A673 (cell line): ENCODE data around the gene GPAM. TPM values are rescaled to one million over a fixed set of nuclear protein-coding genes. Genes with fewer than 3 reads are reported as not detected.
"Not testable (repeated sequence)": the region's sequence is repeated elsewhere in the genome, so short reads cannot be mapped to it uniquely, and the experiment has no call there.

ENCODE experiments used
- BruUV-seq: library from RNA; stranded (reverse); fragments of 400-500 nt; replicated peaks from 2 replicates; lab custom pipeline; 2021; lab: Mats Ljungman, UMichigan
- CTCF ChIA-PET: fragments of 300-600 bp; sonication (Branson Sonifier 250); formaldehyde crosslinking; loops from one replicate; lab custom pipeline; 2022; ENCODE audit warnings: antibody characterized with exemption; lab: Charles Lee
- POLR2A ChIA-PET: fragments of 300-600 bp; sonication (Branson Sonifier 250); formaldehyde crosslinking; loops from one replicate; lab custom pipeline; 2022; ENCODE audit warnings: antibody characterized with exemption; ENCODE audit not compliant: low non-redundant PET; lab: Charles Lee
- DNase-seq: peaks from one replicate; pipeline ENCODE4 v3.0.0-alpha.2; 2015; ENCODE audit warnings: low spot score
- H3K27ac ChIP-seq: fragments of 200-600 bp; sonication (generic); 2 replicates; pipeline ENCODE4 v1.5.1; 2016; ENCODE audit warnings: mixed run types, low read depth, mild to moderate bottlenecking, mixed read lengths, antibody characterized with exemption, low read length; ENCODE audit not compliant: poor library complexity, severe bottlenecking
- H3K27me3 ChIP-seq: fragments of 200-600 bp; sonication (generic); replicated peaks from 2 replicates; pipeline ENCODE4 v1.6.1; 2017; ENCODE audit warnings: mixed run types, low read depth, mild to moderate bottlenecking, mixed read lengths, antibody characterized with exemption, low read length; ENCODE audit not compliant: insufficient read depth, poor library complexity
- H3K36me3 ChIP-seq: fragments of 200-600 bp; sonication (generic); 2 replicates; pipeline ENCODE4 v1.6.1; 2016; ENCODE audit warnings: mixed run types, mild to moderate bottlenecking, mixed read lengths, antibody characterized with exemption, low read length; ENCODE audit not compliant: insufficient read depth, poor library complexity, severe bottlenecking
- H3K4me1 ChIP-seq: fragments of 200-600 bp; sonication (generic); 2 replicates; pipeline ENCODE4 v1.6.1; 2017; ENCODE audit warnings: mixed run types, mild to moderate bottlenecking, mixed read lengths, antibody characterized with exemption, low read length; ENCODE audit not compliant: insufficient read depth, poor library complexity, severe bottlenecking
- H3K4me3 ChIP-seq: fragments of 200-600 bp; sonication (generic); 2 replicates; pipeline ENCODE4 v1.5.1; 2016; ENCODE audit warnings: low read depth, mixed run types, mild to moderate bottlenecking, mixed read lengths, low read length; ENCODE audit not compliant: poor library complexity, severe bottlenecking
- H3K9me3 ChIP-seq: fragments of 200-600 bp; sonication (generic); 2 replicates; pipeline ENCODE4 v1.6.1; 2016; ENCODE audit warnings: mixed run types, low read depth, mild to moderate bottlenecking, mixed read lengths, antibody characterized with exemption, low read length; ENCODE audit not compliant: poor library complexity, severe bottlenecking
- CTCF ChIP-seq: fragments of 300-800, 200-600 bp; sonication (generic); conservative IDR thresholded peaks from 2 replicates; pipeline ENCODE4 v1.5.1; 2017; ENCODE audit warnings: low read depth, mild to moderate bottlenecking, antibody characterized with exemption, low read length, moderate library complexity, mixed read lengths
- EZH2 ChIP-seq: fragments of 200-600 bp; sonication (generic); IDR thresholded peaks from 2 replicates; pipeline ENCODE4 v1.6.1; 2017; ENCODE audit warnings: borderline replicate concordance, low read depth, mild to moderate bottlenecking, mixed read lengths, antibody characterized with exemption, low read length; ENCODE audit not compliant: poor library complexity, severe bottlenecking
- intact Hi-C: fragments of 100-400 bp; cut with micrococcal nuclease; formaldehyde crosslinking; loops from one replicate; pipeline ENCODE4 v1.10.0; 2022; ENCODE audit not compliant: unreplicated experiment
- total RNA-seq: library from RNA; stranded (reverse); gene quantifications from 2 replicates; pipeline ENCODE4 v1.2.3, GENCODE V29; 2021

GPAM gene
- total RNA-seq, 1 experiment from 2014 or later = 18.1 TPM

GRCh38 chr10:112230325-112230988, 46.9 kb upstream of the GPAM start:
- CTCF ChIA-PET = no interaction called here
- H3K27me3 ChIP-seq = no peaks in the 10 kb centered on the region
- BruUV-seq = no TSS peak
- TF ChIP-seq CTCF (no peak), EZH2 (no peak)
- intact Hi-C loops = no loop called here
- H3K4me1 ChIP-seq = no peaks in the 10 kb centered on the region
- no peak overlapping the region for H3K4me3 ChIP-seq
- no peak overlapping the region for H3K27ac ChIP-seq
- H3K36me3 ChIP-seq = no peaks in the 10 kb centered on the region
- POLR2A ChIA-PET = no interaction called here
- DNase-seq = no peak
- no peaks in the 10 kb centered on the region for H3K9me3 ChIP-seq

DNA sequence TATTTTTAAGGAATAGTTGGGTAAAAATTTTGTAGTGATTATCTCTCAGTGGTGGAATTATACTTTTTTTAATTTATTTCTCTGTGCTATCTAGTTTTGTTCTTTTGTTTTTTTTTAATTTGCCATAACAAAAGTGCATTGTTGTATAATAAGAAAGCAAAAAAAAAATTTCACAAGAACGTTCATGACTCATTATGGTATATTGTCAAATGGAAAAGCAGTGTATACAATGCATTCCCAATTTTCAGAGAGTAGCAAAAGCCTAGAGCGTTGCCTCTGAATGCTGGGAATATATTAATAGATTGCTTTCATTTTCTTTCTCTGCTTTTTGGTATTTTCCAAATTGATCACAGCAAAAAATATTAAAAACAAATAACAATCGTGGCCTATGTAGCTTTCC, 46.3 kb upstream of the GPAM start:
- Histone ChIP-seq H3K4me1 (no peaks in the 10 kb centered on the region), H3K9me3 (no peaks in the 10 kb centered on the region), H3K27ac (no peak overlapping the region), H3K36me3 (no peaks in the 10 kb centered on the region), H3K27me3 (no peaks in the 10 kb centered on the region), H3K4me3 (no peak overlapping the region)
- CTCF ChIA-PET = no interaction called here
- intact Hi-C loops = no loop called here
- no TSS peak for BruUV-seq
- DNase-seq = no peak
- POLR2A ChIA-PET = no interaction called here
- TF ChIP-seq EZH2 (no peak), CTCF (no peak)

DNA sequence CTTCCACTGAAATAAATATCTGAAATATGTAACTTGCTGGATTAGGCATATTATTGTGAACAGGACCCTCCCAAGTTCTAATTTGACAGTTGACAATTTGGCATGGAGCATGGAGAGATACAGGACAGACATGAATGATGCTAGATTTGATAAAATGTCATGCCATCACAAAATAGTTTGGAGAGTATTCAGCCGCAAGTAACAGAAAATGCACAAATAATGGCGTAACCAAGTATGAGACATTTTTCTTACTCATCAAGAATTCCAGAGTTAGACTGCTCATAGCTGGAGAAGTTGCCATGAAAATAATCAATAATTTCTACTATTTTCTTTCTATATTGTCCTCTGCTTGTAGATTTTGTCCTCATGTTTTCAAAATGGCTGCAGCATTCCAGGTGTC, 45.5 kb upstream of the GPAM start:
- H3K9me3 ChIP-seq = no peaks in the 10 kb centered on the region
- no peaks in the 10 kb centered on the region for H3K27me3 ChIP-seq
- DNase-seq = no peak
- CTCF ChIA-PET = no interaction called here
- intact Hi-C loops = no loop called here
- POLR2A ChIA-PET = no interaction called here
- no peak overlapping the region for H3K4me3 ChIP-seq
- H3K4me1 ChIP-seq = no peaks in the 10 kb centered on the region
- BruUV-seq = no TSS peak
- H3K36me3 ChIP-seq = no peaks in the 10 kb centered on the region
- H3K27ac ChIP-seq = no peak overlapping the region
- TF ChIP-seq EZH2 = no peak
- no peak for TF ChIP-seq CTCF

- BruUV-seq, intact Hi-C loops, H3K27ac ChIP-seq, DNase-seq, POLR2A ChIA-PET, H3K27me3 ChIP-seq, CTCF ChIA-PET, H3K9me3 ChIP-seq, H3K4me3 ChIP-seq, H3K4me1 ChIP-seq, H3K36me3 ChIP-seq: not testable (repeated sequence)
Measured at GRCh38 chr10:112228366-112229088, 45.0 kb upstream of the GPAM start.
